ENCODE data around the gene MYOM1. TPM values are rescaled to one million over a fixed set of nuclear protein-coding genes. Genes with fewer than 3 reads are reported as not detected.
"Not testable (repeated sequence)": the region's sequence is repeated elsewhere in the genome, so short reads cannot be mapped to it uniquely, and the experiment has no call there.

The MYOM1 gene
- total RNA-seq, 2 experiments from 2014 or later, result 1.0 to 1.3 TPM

GRCh38 chr18:3035635-3036034 lies 184.1 kb downstream of the MYOM1 start:
- no peak overlapping the region for H3K27ac Mint-ChIP-seq
- H3K36me3 Mint-ChIP-seq (ENCODE audit: low read depth), result no peaks in the 10 kb centered on the region
- intact Hi-C loops (cut with micrococcal nuclease), result no loop called here
- POLR2A ChIA-PET, result no interaction called here
- CTCF ChIA-PET, result interaction anchor here (1.1 to 3.2 kb wide), 3 partner anchors 18 to 116 kb away, joined by 3 to 10 read pairs (median 4); no protein-coding TSS in a partner anchor
- H3K9me3 Mint-ChIP-seq, result no peaks in the 10 kb centered on the region
- H3K4me1 Mint-ChIP-seq (ENCODE audit: low read depth), result peaks cover 19% of the 10 kb centered on the region
- DNase-seq (no peak), ATAC-seq (no peak)
- no peaks in the 10 kb centered on the region for H3K27me3 Mint-ChIP-seq
- no peak for TF ChIP-seq CTCF (IDR thresholded peaks at IDR 0.05)
- no peak overlapping the region for H3K4me3 Mint-ChIP-seq

GRCh38 chr18:3032721-3033120 lies 187.0 kb downstream of the MYOM1 start:
- ChIA-PET CTCF (interaction anchor here (2.4 kb wide), 1 partner anchor 30 kb away, joined by 9 read pairs; no protein-coding TSS in a partner anchor), POLR2A (no interaction called here)
- H3K36me3 Mint-ChIP-seq (ENCODE audit: low read depth), result no peaks in the 10 kb centered on the region
- TF ChIP-seq CTCF (IDR thresholded peaks at IDR 0.05), result no peak
- no peaks in the 10 kb centered on the region for H3K27me3 Mint-ChIP-seq
- ATAC-seq (no peak), DNase-seq (no peak)
- no peak overlapping the region for H3K4me3 Mint-ChIP-seq
- H3K4me1 Mint-ChIP-seq (ENCODE audit: low read depth), result peaks cover 7% of the 10 kb centered on the region
- H3K9me3 Mint-ChIP-seq, result no peaks in the 10 kb centered on the region
- intact Hi-C loops (cut with micrococcal nuclease), result no loop called here
- no peak overlapping the region for H3K27ac Mint-ChIP-seq

GRCh38 chr18:3029215-3029952 lies 190.4 kb downstream of the MYOM1 start:
- H3K9me3 Mint-ChIP-seq, result no peaks in the 10 kb centered on the region
- ATAC-seq (no peak), DNase-seq (no peak)
- no peak for TF ChIP-seq CTCF (IDR thresholded peaks at IDR 0.05)
- no peak overlapping the region for H3K4me3 Mint-ChIP-seq
- H3K4me1 Mint-ChIP-seq (ENCODE audit: low read depth), result peaks cover 2% of the 10 kb centered on the region
- no peak overlapping the region for H3K27ac Mint-ChIP-seq
- intact Hi-C loops (cut with micrococcal nuclease), result no loop called here
- H3K27me3 Mint-ChIP-seq, result no peaks in the 10 kb centered on the region
- H3K36me3 Mint-ChIP-seq (ENCODE audit: low read depth), result no peaks in the 10 kb centered on the region
- POLR2A ChIA-PET, result interaction anchor here (1.3 kb wide), 1 partner anchor 32 kb away, joined by 3 read pairs; no protein-coding TSS in a partner anchor
- CTCF ChIA-PET, result interaction anchor here (1.2 to 1.5 kb wide), 3 partner anchors 33 to 122 kb away, joined by 3 to 5 read pairs (median 3); no protein-coding TSS in a partner anchor

GRCh38 chr18:3028115-3028514 lies 191.7 kb downstream of the MYOM1 start:
- H3K27me3 Mint-ChIP-seq; ATAC-seq; H3K4me3 Mint-ChIP-seq; H3K4me1 Mint-ChIP-seq (ENCODE audit: low read depth); H3K36me3 Mint-ChIP-seq (ENCODE audit: low read depth); H3K27ac Mint-ChIP-seq; H3K9me3 Mint-ChIP-seq; intact Hi-C loops (cut with micrococcal nuclease); DNase-seq: not testable (repeated sequence)
- POLR2A ChIA-PET, result interaction anchor here (1.3 kb wide), 1 partner anchor 13 kb away, joined by 3 read pairs; no protein-coding TSS in a partner anchor
- CTCF ChIA-PET, result interaction anchor here (1.5 kb wide), 1 partner anchor 123 kb away, joined by 3 read pairs; no protein-coding TSS in a partner anchor

GRCh38 chr18:3027370-3027891 lies 192.3 kb downstream of the MYOM1 start:
- H3K4me1 Mint-ChIP-seq (ENCODE audit: low read depth), result peaks cover 2% of the 10 kb centered on the region
- no peaks in the 10 kb centered on the region for H3K9me3 Mint-ChIP-seq
- DNase-seq, result no peak
- no peaks in the 10 kb centered on the region for H3K36me3 Mint-ChIP-seq (ENCODE audit: low read depth)
- no peak overlapping the region for H3K4me3 Mint-ChIP-seq
- no peak for ATAC-seq
- TF ChIP-seq CTCF (IDR thresholded peaks at IDR 0.05), result no peak
- intact Hi-C loops (cut with micrococcal nuclease), result no loop called here
- ChIA-PET CTCF (interaction anchor here (1.3 kb wide), 1 partner anchor 35 kb away, joined by 4 read pairs; no protein-coding TSS in a partner anchor), POLR2A (interaction anchor here (1.3 kb wide), 1 partner anchor 12 kb away, joined by 3 read pairs; no protein-coding TSS in a partner anchor)
- no peaks in the 10 kb centered on the region for H3K27me3 Mint-ChIP-seq
- H3K27ac Mint-ChIP-seq, result no peak overlapping the region
